HCT116 (cell line): Measurements from ENCODE around the gene STAC. TPM values are rescaled to one million over a fixed set of nuclear protein-coding genes. Genes with fewer than 3 reads are reported as not detected.

Experiments used
- ATAC-seq: fragments of 200-7000 bp; cut with Tn5 transposase; 2 replicates; pipeline ENCODE4 v1.9.1; 2020; ENCODE audit warnings: mild to moderate bottlenecking, moderate library complexity
- BruUV-seq: library from RNA; stranded (reverse); fragments of 400-500 nt; replicated peaks from 2 replicates; lab custom pipeline; 2021; lab: Mats Ljungman, UMichigan
- CTCF ChIA-PET: fragments of 300-600 bp; sonication (Branson Sonifier 250); formaldehyde crosslinking; loops from one replicate; lab custom pipeline; 2021; ENCODE audit warnings: antibody characterized with exemption; lab: Charles Lee
- POLR2A ChIA-PET: fragments of 300-600, 350-600 bp; sonication (Branson Sonifier 250); formaldehyde crosslinking; loops from one replicate; lab custom pipeline; 2021; ENCODE audit warnings: antibody characterized with exemption; lab: Charles Lee
- RAD21 ChIA-PET, 2 experiments: fragments of 300-600 bp; sonication (Branson Sonifier 250); formaldehyde crosslinking; loops; one replicate each; lab custom pipeline; 2023; ENCODE audit warnings: low total read pairs in 2 of 2; ENCODE audit not compliant: uncharacterized antibody in 2 of 2, unreplicated experiment in 2 of 2, low non-redundant PET in 1 of 2; lab: Charles Lee
- DNase-seq: peaks from one replicate; pipeline ENCODE4 v3.0.0-alpha.2; 2010; ENCODE audit warnings: low read depth, low spot score
- H2AFZ ChIP-seq: fragments of 200-600 bp; shearing (Covaris generic), sonication (generic); 2 replicates; pipeline ENCODE4 v1.6.1; 2017; ENCODE audit warnings: low read depth, mixed run types, mixed read lengths, antibody characterized with exemption, low read length; ENCODE audit not compliant: poor library complexity, severe bottlenecking
- H3K27ac ChIP-seq: 2 replicates; pipeline ENCODE4 v1.5.1; 2012; ENCODE audit warnings: low read depth, low read length
- H3K27me3 ChIP-seq: fragments of 200-600 bp; sonication (generic); 2 replicates; pipeline ENCODE4 v1.6.1; 2016; ENCODE audit warnings: mixed run types, low read length, mixed read lengths; ENCODE audit not compliant: insufficient read depth
- H3K36me3 ChIP-seq, 2 experiments: fragments of 200-500 bp in 1 of 2; fragments of 200-600 bp in 1 of 2; sonication (Bioruptor generic) in 1 of 2; sonication (generic) in 1 of 2; 2 replicates each; pipeline versions ENCODE4 v1.5.1 to v1.6.1; 2014 to 2016; ENCODE audit warnings: low read length in 2 of 2, inconsistent platforms in 1 of 2, mixed read lengths in 1 of 2, mixed run types in 1 of 2; ENCODE audit not compliant: insufficient read depth in 2 of 2, control insufficient read depth in 1 of 2
- H3K4me1 ChIP-seq, 2 experiments: fragments of 200-600 bp in 1 of 2; sonication (generic) in 1 of 2; 2 replicates each; pipeline versions ENCODE4 v1.5.1 to v1.6.1; 2012 to 2017; ENCODE audit warnings: low read length in 2 of 2, inconsistent platforms in 1 of 2, mild to moderate bottlenecking in 1 of 2, mixed read lengths in 1 of 2, mixed run types in 1 of 2, moderate library complexity in 1 of 2; ENCODE audit not compliant: insufficient read depth in 2 of 2, control insufficient read depth in 1 of 2
- H3K4me2 ChIP-seq: fragments of 200-600 bp; sonication (generic); 2 replicates; pipeline ENCODE4 v1.6.1; 2017; ENCODE audit warnings: mixed run types, low read length, mixed read lengths
- H3K4me3 ChIP-seq, 2 experiments: fragments of 200-600 bp in 1 of 2; sonication (generic) in 1 of 2; replicated peaks in 1 of 2; 2 replicates each; pipeline ENCODE4 v1.5.1; 2011 to 2016; ENCODE audit warnings: low read length in 2 of 2, control low read depth in 1 of 2, low read depth in 1 of 2, mild to moderate bottlenecking in 1 of 2, mixed read lengths in 1 of 2, mixed run types in 1 of 2
- H3K79me2 ChIP-seq: fragments of 200-600 bp; sonication (generic); 2 replicates; pipeline ENCODE4 v1.6.1; 2017; ENCODE audit warnings: mild to moderate bottlenecking, mixed run types, low read length, moderate library complexity, mixed read lengths; ENCODE audit not compliant: insufficient read depth
- H3K9ac ChIP-seq: fragments of 200-600 bp; sonication (generic); 2 replicates; pipeline ENCODE4 v1.6.1; 2016; ENCODE audit warnings: low read length, mixed read lengths
- H3K9me2 ChIP-seq: fragments of 200-600 bp; sonication (generic), shearing (Covaris generic); 2 replicates; pipeline ENCODE4 v1.6.1; 2017; ENCODE audit warnings: mixed run types, mild to moderate bottlenecking, moderate library complexity; ENCODE audit not compliant: insufficient read depth
- H3K9me3 ChIP-seq, 2 experiments: fragments of 200-500 bp in 1 of 2; fragments of 200-600 bp in 1 of 2; sonication (Bioruptor generic) in 1 of 2; sonication (generic) in 1 of 2; 2 replicates each; pipeline ENCODE4 v1.6.1; 2014 to 2017; ENCODE audit warnings: low read length in 2 of 2, mixed read lengths in 2 of 2, inconsistent platforms in 1 of 2, low read depth in 1 of 2, mild to moderate bottlenecking in 1 of 2, mixed run types in 1 of 2, moderate library complexity in 1 of 2; ENCODE audit not compliant: control insufficient read depth in 1 of 2, insufficient read depth in 1 of 2
- H4K20me1 ChIP-seq: fragments of 200-600 bp; sonication (generic), shearing (Covaris generic); 2 replicates; pipeline ENCODE4 v1.6.1; 2017; ENCODE audit warnings: mixed run types, mild to moderate bottlenecking, moderate library complexity; ENCODE audit not compliant: insufficient read depth
- CTCF ChIP-seq, 3 experiments: fragments of 200-600 bp in 1 of 3; sonication (generic) in 1 of 3; IDR thresholded peaks in 2 of 3; conservative IDR thresholded peaks in 1 of 3; 2 replicates each; pipeline ENCODE4 v1.5.1; 2012 to 2017; ENCODE audit warnings: low read depth in 2 of 3, low read length in 2 of 3, antibody characterized with exemption in 1 of 3, borderline replicate concordance in 1 of 3, control low read depth in 1 of 3, mild to moderate bottlenecking in 1 of 3, mixed read lengths in 1 of 3, mixed run types in 1 of 3, moderate library complexity in 1 of 3; ENCODE audit not compliant: insufficient read depth in 1 of 3
- ELF1 ChIP-seq: IDR thresholded peaks from 2 replicates; pipeline ENCODE4 v1.6.1; 2012; ENCODE audit warnings: low read depth, borderline replicate concordance
- EZH2 ChIP-seq: fragments of 200-600 bp; sonication (generic); IDR thresholded peaks from 2 replicates; pipeline ENCODE4 v1.6.1; 2017; ENCODE audit warnings: antibody characterized with exemption, mixed run types
- MAX ChIP-seq: IDR thresholded peaks from 2 replicates; pipeline ENCODE4 v1.6.1; 2012
- SIN3A ChIP-seq: IDR thresholded peaks from 2 replicates; pipeline ENCODE4 v1.6.1; 2012; ENCODE audit warnings: low read depth
- TCF7L2 ChIP-seq: IDR thresholded peaks from 2 replicates; pipeline ENCODE4 v1.7.0; 2011; ENCODE audit warnings: borderline replicate concordance, inconsistent platforms; ENCODE audit not compliant: insufficient read depth, insufficient read length; ENCODE audit errors: extremely low read depth
- ZBTB33 ChIP-seq: IDR thresholded peaks from 2 replicates; pipeline ENCODE4 v1.6.1; 2011; ENCODE audit warnings: mild to moderate bottlenecking, low read length, moderate library complexity; ENCODE audit not compliant: insufficient replicate concordance; ENCODE audit errors: extremely low read depth
- ZNF274 ChIP-seq: fragments of 200-500 bp; sonication (Bioruptor generic); IDR thresholded peaks from 2 replicates; pipeline ENCODE4 v1.6.1; 2014; ENCODE audit warnings: mild to moderate bottlenecking, low read depth, low read length, inconsistent platforms
- intact Hi-C: fragments of 100-400 bp; cut with micrococcal nuclease; formaldehyde crosslinking; loops from 2 replicates; pipeline ENCODE4 v1.10.0; 2022
- total RNA-seq: library from RNA; stranded (reverse); gene quantifications from one replicate; pipeline ENCODE4 v1.2.1, GENCODE V29; 2021; ENCODE audit not compliant: unreplicated experiment

Gene STAC
- total RNA-seq, 1 experiment from 2014 or later: not detected

- ChIA-PET POLR2A (no interaction called here), RAD21 (no interaction called here), CTCF (no interaction called here)
- H3K27me3 ChIP-seq: 0 out of 2 replicates have a peak, but pooled peaks cover 8% of the 10 kb centered on the region
- H4K20me1 ChIP-seq: no peaks in the 10 kb centered on the region
- no peaks in the 10 kb centered on the region for H3K79me2 ChIP-seq
- TF ChIP-seq SIN3A (no peak), ZNF274 (no peak), ELF1 (no peak), EZH2 (no peak), MAX (no peak), CTCF (IDR thresholded peaks at IDR 0.05 in 2 of 3, conservative IDR thresholded peaks at IDR 0.05 in 1 of 3; ENCODE audit: borderline replicate concordance in 1 of 3, insufficient read depth in 1 of 3, low read depth in 2 of 3, low read length in 2 of 3) (no peak), ZBTB33 (no peak), TCF7L2 (no peak)
- intact Hi-C loops: no loop called here
- DNase-seq (no peak), ATAC-seq (no peak)
- no peaks in the 10 kb centered on the region for H3K4me1 ChIP-seq
- H3K9me2 ChIP-seq: no peaks in the 10 kb centered on the region
- no peak overlapping the region for H3K4me2 ChIP-seq
- H3K27ac ChIP-seq: no peak overlapping the region
- H3K9ac ChIP-seq: no peak overlapping the region
- no peaks in the 10 kb centered on the region for H3K36me3 ChIP-seq
- H3K4me3 ChIP-seq: no peak overlapping the region
- no TSS peak for BruUV-seq
- H3K9me3 ChIP-seq: no peaks in the 10 kb centered on the region
- no peak overlapping the region for H2AFZ ChIP-seq
These were observed 182.6 kb downstream of the STAC start for GRCh38 chr3:36562945-36563344.
